ENCODE data around the gene LAMA5. TPM values are rescaled to one million over a fixed set of nuclear protein-coding genes. Genes with fewer than 3 reads are reported as not detected.

The LAMA5 gene
- total RNA-seq, 4 donors from 2014 or later = 95.2 to 230 (median 139) TPM

GRCh38 chr20:62339647-62340062 is 27.5 kb downstream of the LAMA5 start:
- Histone ChIP-seq H3K4me1 (no peaks in the 10 kb centered on the region), H3K9me3 (no peaks in the 10 kb centered on the region), H3K27me3 (no peaks in the 10 kb centered on the region), H3K36me3 (peaks cover 0 to 77% (median 0%) of the 10 kb centered on the region in 3 donors), H3K4me3 (no peak overlapping the region), H3K27ac (peak overlapping the region in 1 of 4 donors; percentile 71)
- no peak for DNase-seq (ENCODE audit: low spot score in 2 of 2)
- WGBS, 2 donors = 69 to 76% methylated on average over 14 of the region's 14 CpGs
- TF ChIP-seq POLR2A (IDR thresholded peaks at IDR 0.05) (no peak), EP300 (IDR thresholded peaks at IDR 0.05) (no peak), CTCF (IDR thresholded peaks at IDR 0.05) (no peak)

GRCh38 chr20:62338294-62338620 is 28.9 kb downstream of the LAMA5 start:
- DNase-seq (ENCODE audit: low spot score in 2 of 2) = no peak
- 90 to 97% methylated on average over 15 to 16 of the region's 16 CpGs for WGBS, 2 donors
- Histone ChIP-seq H3K9me3 (no peaks in the 10 kb centered on the region), H3K27ac (no peak overlapping the region), H3K4me1 (no peaks in the 10 kb centered on the region), H3K27me3 (no peaks in the 10 kb centered on the region), H3K4me3 (no peak overlapping the region), H3K36me3 (peaks cover 0 to 83% (median 0%) of the 10 kb centered on the region in 3 donors)
- TF ChIP-seq POLR2A (IDR thresholded peaks at IDR 0.05) = no peak

DNA sequence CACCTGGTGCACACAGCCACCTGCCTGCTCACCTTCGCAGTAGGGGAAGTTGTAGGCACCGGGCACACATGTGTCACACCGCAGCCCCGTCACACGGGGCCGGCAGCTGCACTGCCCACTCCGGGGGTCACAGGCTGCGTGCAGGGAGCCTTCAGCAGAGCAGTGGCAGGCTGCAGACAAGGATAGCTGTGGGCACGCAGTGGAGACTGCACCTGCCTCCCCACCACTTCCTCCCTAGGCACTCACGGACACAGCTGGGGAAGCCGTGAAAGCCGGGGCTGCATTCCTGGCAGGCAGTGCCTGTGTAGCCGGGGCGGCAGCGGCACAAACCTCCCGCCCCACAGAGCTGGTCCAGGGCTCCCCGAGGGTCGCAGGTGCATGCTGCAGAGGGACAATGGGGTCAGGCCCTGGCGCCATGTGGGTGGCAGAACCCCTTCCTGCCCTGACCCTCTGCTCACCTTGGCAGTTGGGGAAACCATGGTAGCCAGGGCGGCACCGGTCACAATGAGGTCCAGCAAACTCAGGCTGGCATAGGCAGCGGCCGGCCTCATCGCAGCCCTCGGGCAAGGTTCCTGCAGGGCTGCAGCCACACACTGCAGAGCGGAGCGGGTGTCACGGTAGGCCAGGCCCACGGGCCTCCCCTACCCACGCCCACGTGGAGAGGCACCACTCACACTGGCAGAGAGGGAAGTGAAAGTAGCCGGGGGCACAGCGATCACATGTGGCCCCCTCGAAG is 29.4 kb downstream of the LAMA5 start:
- no peak overlapping the region for H3K4me3 ChIP-seq
- H3K27ac ChIP-seq = no peak overlapping the region
- no peaks in the 10 kb centered on the region for H3K4me1 ChIP-seq
- TF ChIP-seq POLR2A (IDR thresholded peaks at IDR 0.05) = no peak
- TF ChIP-seq CTCF (IDR thresholded peaks at IDR 0.05) = no peak
- no peak for TF ChIP-seq EP300 (IDR thresholded peaks at IDR 0.05)
- DNase-seq (ENCODE audit: low spot score in 2 of 2) = no peak
- no peaks in the 10 kb centered on the region for H3K9me3 ChIP-seq
- H3K36me3 ChIP-seq = peaks cover 0 to 83% (median 0%) of the 10 kb centered on the region in 3 donors
- 84 to 90% methylated on average over 13 to 25 of the region's 34 CpGs for WGBS, 2 donors
- no peaks in the 10 kb centered on the region for H3K27me3 ChIP-seq

DNA sequence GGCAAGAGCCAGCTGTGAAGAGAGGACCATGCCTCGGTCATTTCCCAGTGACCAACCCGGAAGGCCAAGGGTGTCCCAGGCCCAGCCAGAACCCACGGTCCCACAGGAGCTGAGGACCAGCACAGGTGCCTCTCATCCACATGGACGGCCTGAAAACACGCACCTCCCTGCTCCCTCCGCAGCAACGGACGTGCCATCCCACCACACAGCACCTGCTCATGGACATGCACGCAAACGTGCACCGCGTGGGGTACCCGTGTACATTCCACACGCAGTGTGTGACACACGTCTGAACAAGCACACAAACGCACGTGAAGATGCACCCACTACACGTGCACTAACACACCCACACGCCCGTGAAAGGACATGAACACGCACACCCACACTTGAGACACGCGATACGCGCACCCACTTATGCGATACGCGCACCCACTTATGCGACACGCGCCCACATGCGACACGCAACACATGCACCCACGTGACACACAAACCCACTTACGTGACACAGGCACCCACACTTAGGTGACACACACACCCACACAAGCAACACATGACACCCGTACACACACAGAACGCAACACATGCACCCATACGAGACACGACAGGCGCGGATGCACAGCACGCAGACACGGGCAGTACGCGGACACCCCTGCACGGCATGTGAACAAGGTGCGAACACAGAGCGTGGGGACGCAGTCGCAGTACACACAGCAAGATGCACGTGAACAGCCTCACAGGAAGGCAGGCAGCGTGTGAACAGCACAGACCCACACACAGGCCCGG is 30.1 kb downstream of the LAMA5 start:
- Histone ChIP-seq H3K4me1 (no peaks in the 10 kb centered on the region), H3K4me3 (no peak overlapping the region), H3K36me3 (peaks cover 0 to 87% (median 0%) of the 10 kb centered on the region in 3 donors), H3K9me3 (no peaks in the 10 kb centered on the region), H3K27me3 (no peaks in the 10 kb centered on the region), H3K27ac (no peak overlapping the region)
- TF ChIP-seq CTCF (IDR thresholded peaks at IDR 0.05) (no peak), POLR2A (IDR thresholded peaks at IDR 0.05) (no peak), EP300 (IDR thresholded peaks at IDR 0.05) (no peak)
- 92 to 93% methylated on average over 51 to 52 of the region's 53 CpGs for WGBS, 2 donors
- no peak for DNase-seq (ENCODE audit: low spot score in 2 of 2)

DNA sequence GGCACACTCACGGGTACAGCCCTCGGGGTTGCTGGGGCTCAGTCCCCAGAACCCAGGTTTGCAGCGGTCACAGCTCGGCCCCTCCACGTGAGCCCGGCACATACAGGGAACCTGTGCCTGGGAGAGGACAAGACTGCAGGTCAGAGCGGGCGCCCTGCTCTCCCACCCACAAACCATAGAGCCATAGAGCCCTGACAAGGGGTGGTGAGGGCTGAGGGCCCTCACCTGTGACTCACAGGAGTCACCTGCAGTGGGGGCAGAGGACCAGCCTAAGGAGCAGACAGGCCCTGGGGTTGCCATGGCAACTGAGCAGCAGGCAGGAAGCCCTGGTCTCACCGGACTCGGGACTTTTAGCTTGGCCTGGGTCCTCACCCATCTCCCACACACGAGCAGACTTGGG is 30.8 kb downstream of the LAMA5 start:
- no peak for DNase-seq (ENCODE audit: low spot score in 2 of 2)
- Histone ChIP-seq H3K9me3 (no peaks in the 10 kb centered on the region), H3K36me3 (peaks cover 0 to 87% (median 0%) of the 10 kb centered on the region in 3 donors), H3K4me1 (no peaks in the 10 kb centered on the region), H3K27ac (no peak overlapping the region), H3K4me3 (no peak overlapping the region), H3K27me3 (no peaks in the 10 kb centered on the region)
- WGBS, 2 donors = 69 to 87% methylated on average over 6 to 11 of the region's 11 CpGs
- TF ChIP-seq CTCF (IDR thresholded peaks at IDR 0.05) (no peak), POLR2A (IDR thresholded peaks at IDR 0.05) (no peak), EP300 (IDR thresholded peaks at IDR 0.05) (no peak)
